Spleen (tissue), 7 donors: ENCODE data around the gene MOV10.

Experiments
- CTCF ChIP-seq, 11 experiments: fragments of 200-600 bp in 7 of 11; fragments of 450-650 bp in 4 of 11; sonication (generic) in 4 of 11; IDR thresholded peaks in 8 of 11; conservative IDR thresholded peaks in 3 of 11; 1 replicate in 7 of 11; 2 replicates in 4 of 11; pipeline versions ENCODE4 v1.4.0 to v1.8.0; 2016 to 2021; ENCODE audit warnings: antibody characterized with exemption in 11 of 11, inconsistent platforms in 4 of 11, mild to moderate bottlenecking in 1 of 11
- POLR2A ChIP-seq, 3 donors: fragments of 450-650 bp; IDR thresholded peaks; one replicate each; pipeline ENCODE4 v1.5.1; 2017; ENCODE audit warnings: antibody characterized with exemption in 3 of 3, mild to moderate bottlenecking in 1 of 3
- donor health status: DM: no; HTN: no; CAD: no; lungs with moderate emphysema.
- donor health status: DM: no; HTN: no; CAD: no.
- donor health status: DM: no; HTN: no; CAD: no.

DNA sequence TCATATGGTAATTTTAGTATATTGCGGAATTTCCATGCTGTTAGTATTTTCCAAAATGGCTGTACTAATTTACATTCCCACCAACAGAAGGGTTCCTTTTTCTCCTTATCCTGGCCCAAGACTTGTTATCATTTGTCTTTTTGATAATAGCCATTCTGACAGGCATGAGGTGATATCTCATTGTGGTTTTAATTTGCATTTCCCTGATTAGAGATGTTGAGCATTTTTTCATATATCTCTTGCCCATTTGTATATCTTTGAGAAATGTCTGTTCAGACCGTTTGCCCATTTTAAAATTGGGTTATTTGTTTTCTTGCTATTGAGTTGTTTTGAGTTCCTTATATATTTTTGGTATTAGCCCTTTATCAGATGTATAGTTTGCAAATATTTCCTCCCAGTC, 40.8 kb upstream of the MOV10 start:
- TF ChIP-seq CTCF (IDR thresholded peaks at IDR 0.05 in 8 of 11, conservative IDR thresholded peaks at IDR 0.05 in 3 of 11) = no peak
- no peak for TF ChIP-seq POLR2A (IDR thresholded peaks at IDR 0.05)
